ENCODE data around the gene SOWAHA.

SOWAHA gene

GRCh38 chr5:132778129-132778528 is 35.0 kb upstream of the SOWAHA start:
- H3K79me2 ChIP-seq (ENCODE audit: control insufficient read depth, insufficient read depth, low read length, unreplicated experiment): peaks cover 30% of the 10 kb centered on the region
- H3K4me1 ChIP-seq (ENCODE audit: control insufficient read depth, insufficient read depth, low read length, unreplicated experiment): peaks cover 26% of the 10 kb centered on the region
- peak overlapping the region; percentile 83 for H3K4me3 ChIP-seq (ENCODE audit: low read depth, low read length)
- no peaks in the 10 kb centered on the region for H3K36me3 ChIP-seq (ENCODE audit: insufficient read depth, low read length)
- no peaks in the 10 kb centered on the region for H3K27me3 ChIP-seq (ENCODE audit: insufficient read depth, low read length)
- H3K27ac ChIP-seq (ENCODE audit: low read depth, low read length): no peak overlapping the region
- H2AFZ ChIP-seq (ENCODE audit: low read length, unreplicated experiment): peak overlapping the region; percentile 98

GRCh38 chr5:132778856-132779255 is 34.2 kb upstream of the SOWAHA start:
- Histone ChIP-seq H3K4me1 (ENCODE audit: control insufficient read depth, insufficient read depth, low read length, unreplicated experiment) (peaks cover 26% of the 10 kb centered on the region), H3K36me3 (ENCODE audit: insufficient read depth, low read length) (no peaks in the 10 kb centered on the region), H3K27me3 (ENCODE audit: insufficient read depth, low read length) (no peaks in the 10 kb centered on the region)

GRCh38 chr5:132779961-132780360 is 33.1 kb upstream of the SOWAHA start:
- no peak overlapping the region for H3K27ac ChIP-seq (ENCODE audit: low read depth, low read length)
- H2AFZ ChIP-seq (ENCODE audit: low read length, unreplicated experiment): no peak overlapping the region
- no peaks in the 10 kb centered on the region for H3K27me3 ChIP-seq (ENCODE audit: insufficient read depth, low read length)

More at GRCh38 chr5:132778856-132779255, 34.2 kb upstream of the SOWAHA start:
- Histone ChIP-seq H2AFZ (ENCODE audit: low read length, unreplicated experiment) (no peak overlapping the region), H3K79me2 (ENCODE audit: control insufficient read depth, insufficient read depth, low read length, unreplicated experiment) (peaks cover 24% of the 10 kb centered on the region), H3K27ac (ENCODE audit: low read depth, low read length) (no peak overlapping the region), H3K4me3 (ENCODE audit: low read depth, low read length) (no peak overlapping the region)

GRCh38 chr5:132780577-132780976 is 32.5 kb upstream of the SOWAHA start:
- no peaks in the 10 kb centered on the region for H3K36me3 ChIP-seq (ENCODE audit: insufficient read depth, low read length)
- peaks cover 16% of the 10 kb centered on the region for H3K4me1 ChIP-seq (ENCODE audit: control insufficient read depth, insufficient read depth, low read length, unreplicated experiment)
- no peak overlapping the region for H2AFZ ChIP-seq (ENCODE audit: low read length, unreplicated experiment)
- H3K27ac ChIP-seq (ENCODE audit: low read depth, low read length): no peak overlapping the region
- H3K4me3 ChIP-seq (ENCODE audit: low read depth, low read length): no peak overlapping the region
- H3K79me2 ChIP-seq (ENCODE audit: control insufficient read depth, insufficient read depth, low read length, unreplicated experiment): peaks cover 6% of the 10 kb centered on the region
- no peaks in the 10 kb centered on the region for H3K27me3 ChIP-seq (ENCODE audit: insufficient read depth, low read length)

More at GRCh38 chr5:132779961-132780360, 33.1 kb upstream of the SOWAHA start:
- no peak overlapping the region for H3K4me3 ChIP-seq (ENCODE audit: low read depth, low read length)
- no peaks in the 10 kb centered on the region for H3K36me3 ChIP-seq (ENCODE audit: insufficient read depth, low read length)
- peaks cover 12% of the 10 kb centered on the region for H3K79me2 ChIP-seq (ENCODE audit: control insufficient read depth, insufficient read depth, low read length, unreplicated experiment)
- peaks cover 22% of the 10 kb centered on the region for H3K4me1 ChIP-seq (ENCODE audit: control insufficient read depth, insufficient read depth, low read length, unreplicated experiment)

GRCh38 chr5:132781029-132781428 is 32.1 kb upstream of the SOWAHA start:
- Histone ChIP-seq H3K27ac (ENCODE audit: low read depth, low read length) (no peak overlapping the region), H3K79me2 (ENCODE audit: control insufficient read depth, insufficient read depth, low read length, unreplicated experiment) (peaks cover 2% of the 10 kb centered on the region), H3K4me1 (ENCODE audit: control insufficient read depth, insufficient read depth, low read length, unreplicated experiment) (peaks cover 11% of the 10 kb centered on the region), H3K4me3 (ENCODE audit: low read depth, low read length) (no peak overlapping the region), H3K27me3 (ENCODE audit: insufficient read depth, low read length) (no peaks in the 10 kb centered on the region), H2AFZ (ENCODE audit: low read length, unreplicated experiment) (no peak overlapping the region), H3K36me3 (ENCODE audit: insufficient read depth, low read length) (no peaks in the 10 kb centered on the region)

- Histone ChIP-seq H3K36me3 (ENCODE audit: insufficient read depth, low read length) (no peaks in the 10 kb centered on the region), H3K27ac (ENCODE audit: low read depth, low read length) (no peak overlapping the region), H3K79me2 (ENCODE audit: control insufficient read depth, insufficient read depth, low read length, unreplicated experiment) (no peaks in the 10 kb centered on the region), H3K4me1 (ENCODE audit: control insufficient read depth, insufficient read depth, low read length, unreplicated experiment) (peaks cover 9% of the 10 kb centered on the region), H2AFZ (ENCODE audit: low read length, unreplicated experiment) (peak overlapping the region; percentile 82), H3K4me3 (ENCODE audit: low read depth, low read length) (no peak overlapping the region), H3K27me3 (ENCODE audit: insufficient read depth, low read length) (no peaks in the 10 kb centered on the region)
Observed at GRCh38 chr5:132782101-132782500, 31.0 kb upstream of the SOWAHA start.

DNA sequence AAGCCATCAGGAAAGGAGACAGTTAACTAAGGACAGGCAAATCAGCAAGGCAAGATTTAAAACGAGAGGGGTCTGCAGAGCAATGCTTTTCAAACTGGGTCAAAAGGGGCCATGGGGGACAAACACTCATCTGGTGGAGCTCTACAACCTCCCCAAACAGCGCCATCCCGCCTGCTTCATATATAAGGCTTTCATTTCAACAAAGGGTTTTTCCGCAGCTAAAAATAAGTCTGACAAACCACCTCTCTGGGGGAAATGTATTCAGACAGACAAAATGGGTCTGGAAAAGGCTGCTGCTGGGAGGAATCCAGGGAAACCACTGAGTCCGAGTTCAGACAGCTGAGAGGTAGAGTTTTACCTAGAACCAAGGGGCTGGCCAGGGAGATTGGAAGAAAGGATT is 27.7 kb upstream of the SOWAHA start:
- Histone ChIP-seq H2AFZ (ENCODE audit: low read length, unreplicated experiment) (no peak overlapping the region), H3K79me2 (ENCODE audit: control insufficient read depth, insufficient read depth, low read length, unreplicated experiment) (no peaks in the 10 kb centered on the region), H3K27me3 (ENCODE audit: insufficient read depth, low read length) (no peaks in the 10 kb centered on the region), H3K36me3 (ENCODE audit: insufficient read depth, low read length) (no peaks in the 10 kb centered on the region), H3K4me1 (ENCODE audit: control insufficient read depth, insufficient read depth, low read length, unreplicated experiment) (peaks cover 9% of the 10 kb centered on the region), H3K27ac (ENCODE audit: low read depth, low read length) (no peak overlapping the region), H3K4me3 (ENCODE audit: low read depth, low read length) (no peak overlapping the region)

DNA sequence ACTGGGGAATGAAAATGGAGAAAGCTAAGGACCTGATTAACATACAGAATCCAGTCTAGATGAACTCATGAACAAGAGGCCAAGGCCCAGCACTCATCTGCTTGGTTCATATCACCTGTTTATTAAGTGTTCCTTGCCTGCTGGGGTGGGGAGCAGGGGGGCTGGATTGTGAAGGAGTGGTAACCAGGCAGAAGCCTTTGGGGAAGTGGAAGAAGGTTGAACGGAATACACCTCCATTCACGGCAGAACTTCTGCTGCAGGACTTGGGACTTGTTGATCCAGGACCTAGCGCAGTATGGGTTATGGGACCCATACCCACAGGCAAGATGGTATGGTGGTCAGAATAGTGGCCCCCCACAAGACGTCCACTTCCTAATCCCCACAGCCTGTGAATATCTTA is 27.2 kb upstream of the SOWAHA start:
- no peak overlapping the region for H2AFZ ChIP-seq (ENCODE audit: low read length, unreplicated experiment)

DNA sequence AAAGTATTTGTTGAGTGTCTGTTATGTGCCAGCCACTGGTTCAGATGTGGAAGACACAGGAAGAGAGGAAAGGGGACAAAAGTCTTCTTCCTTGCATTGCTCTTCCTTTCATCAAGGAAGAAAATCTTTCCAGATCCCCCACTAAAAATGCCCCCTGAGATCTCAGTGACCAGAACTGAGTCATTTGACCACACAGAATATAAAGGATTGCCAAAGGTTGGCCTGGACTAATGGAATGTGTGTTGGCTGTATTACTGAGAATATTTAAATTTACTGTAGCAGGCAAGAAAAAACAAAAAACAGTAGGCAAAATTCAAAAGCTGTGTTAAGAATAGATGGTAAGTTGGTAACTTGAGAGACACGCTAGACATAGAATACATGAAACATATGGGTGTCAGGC is 26.0 kb upstream of the SOWAHA start:
- no peak overlapping the region for H3K4me3 ChIP-seq (ENCODE audit: low read depth, low read length)

More for the DNA sequence above, 27.2 kb upstream of the SOWAHA start:
- H3K27ac ChIP-seq (ENCODE audit: low read depth, low read length): no peak overlapping the region
- H3K4me3 ChIP-seq (ENCODE audit: low read depth, low read length): no peak overlapping the region
- H3K27me3 ChIP-seq (ENCODE audit: insufficient read depth, low read length): no peaks in the 10 kb centered on the region
- H3K79me2 ChIP-seq (ENCODE audit: control insufficient read depth, insufficient read depth, low read length, unreplicated experiment): no peaks in the 10 kb centered on the region
- H3K4me1 ChIP-seq (ENCODE audit: control insufficient read depth, insufficient read depth, low read length, unreplicated experiment): peaks cover 9% of the 10 kb centered on the region
- H3K36me3 ChIP-seq (ENCODE audit: insufficient read depth, low read length): no peaks in the 10 kb centered on the region

DNA sequence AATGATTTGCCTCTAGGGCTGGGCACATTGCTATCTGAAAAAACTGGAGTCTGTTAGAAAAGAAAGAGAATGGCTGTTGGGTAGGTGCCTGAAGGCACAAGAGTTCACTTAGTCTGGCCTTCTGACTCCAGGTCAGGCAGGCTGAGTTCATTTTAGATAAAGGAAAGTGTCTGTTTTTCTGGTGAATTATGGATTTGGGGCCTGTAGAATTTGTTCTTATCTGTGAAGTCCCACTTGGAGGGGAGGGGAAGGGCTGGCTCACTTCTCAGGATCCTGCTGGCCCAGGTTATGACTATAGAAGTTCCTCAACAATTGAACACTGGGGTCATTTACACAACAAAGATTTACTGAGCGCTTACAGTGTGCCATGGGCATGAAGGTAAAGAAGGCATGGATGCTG is 24.6 kb upstream of the SOWAHA start:
- Histone ChIP-seq H3K79me2 (ENCODE audit: control insufficient read depth, insufficient read depth, low read length, unreplicated experiment) (no peaks in the 10 kb centered on the region), H3K4me3 (ENCODE audit: low read depth, low read length) (no peak overlapping the region), H3K4me1 (ENCODE audit: control insufficient read depth, insufficient read depth, low read length, unreplicated experiment) (no peaks in the 10 kb centered on the region), H3K36me3 (ENCODE audit: insufficient read depth, low read length) (no peaks in the 10 kb centered on the region), H2AFZ (ENCODE audit: low read length, unreplicated experiment) (no peak overlapping the region), H3K27ac (ENCODE audit: low read depth, low read length) (no peak overlapping the region), H3K27me3 (ENCODE audit: insufficient read depth, low read length) (peaks cover 11% of the 10 kb centered on the region)

More for the DNA sequence above, 26.0 kb upstream of the SOWAHA start:
- Histone ChIP-seq H3K27ac (ENCODE audit: low read depth, low read length) (no peak overlapping the region), H3K79me2 (ENCODE audit: control insufficient read depth, insufficient read depth, low read length, unreplicated experiment) (no peaks in the 10 kb centered on the region), H3K4me1 (ENCODE audit: control insufficient read depth, insufficient read depth, low read length, unreplicated experiment) (peaks cover 4% of the 10 kb centered on the region), H2AFZ (ENCODE audit: low read length, unreplicated experiment) (no peak overlapping the region), H3K27me3 (ENCODE audit: insufficient read depth, low read length) (peaks cover 2% of the 10 kb centered on the region), H3K36me3 (ENCODE audit: insufficient read depth, low read length) (no peaks in the 10 kb centered on the region)

DNA sequence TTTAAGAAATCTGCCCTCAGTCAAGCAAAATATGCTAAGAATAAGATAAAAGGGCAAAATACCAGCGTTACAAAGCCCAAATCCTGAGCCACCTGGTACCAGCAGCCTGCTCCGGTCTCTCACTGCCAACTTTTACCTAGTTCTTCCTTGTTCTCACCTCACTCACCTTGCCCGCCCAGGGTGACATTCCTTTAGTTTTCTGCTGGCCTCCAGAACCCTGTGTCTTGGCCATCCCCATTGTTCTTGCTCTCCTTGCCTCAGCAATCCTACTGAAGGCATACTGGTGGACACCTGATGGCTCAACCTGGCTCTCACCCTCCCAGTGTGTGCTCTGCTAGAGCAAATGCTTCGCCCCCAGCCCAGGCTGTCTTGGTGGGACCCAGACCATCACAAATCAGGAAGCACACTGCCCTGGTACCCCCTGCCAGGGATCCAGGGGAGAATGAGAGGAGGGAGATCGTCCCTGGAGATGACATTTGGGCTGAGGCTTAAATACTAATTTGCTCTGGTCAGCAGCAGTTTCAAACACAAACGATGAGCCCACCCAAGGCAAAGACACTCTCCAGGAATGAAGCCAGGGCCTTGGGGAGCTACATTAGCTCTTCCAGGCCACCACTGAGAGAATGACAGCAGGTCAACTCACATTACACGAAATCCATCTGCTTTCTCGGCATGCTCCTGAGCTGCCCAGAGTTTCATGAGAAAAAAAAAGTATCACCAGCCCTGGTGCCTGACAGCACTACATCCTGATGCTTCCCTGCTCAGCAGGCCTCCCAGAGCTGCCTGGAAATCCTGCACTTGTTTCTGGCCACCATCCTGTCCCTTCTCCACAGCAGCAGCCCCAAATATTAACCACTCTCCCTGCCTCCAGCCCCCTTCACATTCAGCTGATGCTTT is 23.9 kb upstream of the SOWAHA start:
- H3K79me2 ChIP-seq (ENCODE audit: control insufficient read depth, insufficient read depth, low read length, unreplicated experiment): no peaks in the 10 kb centered on the region
- no peak overlapping the region for H3K4me3 ChIP-seq (ENCODE audit: low read depth, low read length)
- no peaks in the 10 kb centered on the region for H3K4me1 ChIP-seq (ENCODE audit: control insufficient read depth, insufficient read depth, low read length, unreplicated experiment)
- no peak overlapping the region for H2AFZ ChIP-seq (ENCODE audit: low read length, unreplicated experiment)
- no peak overlapping the region for H3K27ac ChIP-seq (ENCODE audit: low read depth, low read length)
- peaks cover 11% of the 10 kb centered on the region for H3K27me3 ChIP-seq (ENCODE audit: insufficient read depth, low read length)
- no peaks in the 10 kb centered on the region for H3K36me3 ChIP-seq (ENCODE audit: insufficient read depth, low read length)
